Small intestine (tissue), 7 donors: ENCODE measurements around the gene MKNK1. TPM values are rescaled to one million over a fixed set of nuclear protein-coding genes. Genes with fewer than 3 reads are reported as not detected.

Source experiments
- DNase-seq, 2 donors: peaks; one replicate each; pipeline versions ENCODE4 v3.0.0 to v3.0.0-alpha.2; 2013
- FAIRE-seq: peaks from 2 replicates; lab custom pipeline; 2012; peaks lifted over from hg19 to GRCh38; lab: Jason Lieb, UNC
- H3K27ac ChIP-seq, 3 donors: one replicate each; pipeline ENCODE4 v1.5.1; 2013; ENCODE audit warnings: low read length in 2 of 3, mild to moderate bottlenecking in 2 of 3, control low read depth in 1 of 3, inconsistent platforms in 1 of 3, low read depth in 1 of 3, moderate library complexity in 1 of 3
- H3K27me3 ChIP-seq, 3 donors: one replicate each; pipeline ENCODE4 v1.6.1; 2013; ENCODE audit warnings: low read length in 3 of 3, inconsistent platforms in 1 of 3; ENCODE audit not compliant: control insufficient read depth in 3 of 3, insufficient read depth in 3 of 3
- H3K36me3 ChIP-seq, 3 donors: one replicate each; pipeline ENCODE4 v1.6.1; 2013; ENCODE audit warnings: low read length in 3 of 3, inconsistent platforms in 1 of 3, low read depth in 1 of 3, mild to moderate bottlenecking in 1 of 3, moderate library complexity in 1 of 3; ENCODE audit not compliant: control insufficient read depth in 3 of 3, insufficient read depth in 2 of 3
- H3K4me1 ChIP-seq, 3 donors: one replicate each; pipeline ENCODE4 v1.6.1; 2013; ENCODE audit warnings: low read length in 2 of 3, inconsistent platforms in 1 of 3, low read depth in 1 of 3, mild to moderate bottlenecking in 1 of 3, moderate library complexity in 1 of 3; ENCODE audit not compliant: control insufficient read depth in 3 of 3, insufficient read depth in 2 of 3
- H3K4me3 ChIP-seq, 3 donors: one replicate each; pipeline ENCODE4 v1.5.1; 2013; ENCODE audit warnings: low read length in 3 of 3, control low read depth in 1 of 3, inconsistent platforms in 1 of 3, low read depth in 1 of 3, mild to moderate bottlenecking in 1 of 3, moderate library complexity in 1 of 3
- H3K9me3 ChIP-seq, 2 donors: one replicate each; pipeline ENCODE4 v1.6.1; 2013; ENCODE audit warnings: low read depth in 1 of 2, low read length in 1 of 2; ENCODE audit not compliant: control insufficient read depth in 2 of 2, insufficient read depth in 1 of 2
- WGBS, 3 donors: extraction: QIAGEN DNeasy Blood & Tissue Kit; methylation state at CpG; one replicate each; pipeline ENCODE4 v1.1.7; 2013; 5-methylcytosine and 5-hydroxymethylcytosine counted together
- polyA plus RNA-seq, 4 donors: library from polyadenylated mRNA; stranded (reverse) in 3 of 4; unstranded in 1 of 4; fragments of 200-250 nt in 3 of 4; fragments of 120-200 nt in 1 of 4; gene quantifications; one replicate each; pipeline versions ENCODE4 v1.2.1 to v1.2.3, GENCODE V29; 2013
- donor health status: healthy with polysubstance abuse.
- donor health status: control.
- donor health status: control.
- donor health status: Bipolar disorder and iron deficiency.
- donor health status: healthy.

The MKNK1 gene
- polyA plus RNA-seq, 4 donors: 20.2 to 42.5 (median 33.5) TPM

DNA sequence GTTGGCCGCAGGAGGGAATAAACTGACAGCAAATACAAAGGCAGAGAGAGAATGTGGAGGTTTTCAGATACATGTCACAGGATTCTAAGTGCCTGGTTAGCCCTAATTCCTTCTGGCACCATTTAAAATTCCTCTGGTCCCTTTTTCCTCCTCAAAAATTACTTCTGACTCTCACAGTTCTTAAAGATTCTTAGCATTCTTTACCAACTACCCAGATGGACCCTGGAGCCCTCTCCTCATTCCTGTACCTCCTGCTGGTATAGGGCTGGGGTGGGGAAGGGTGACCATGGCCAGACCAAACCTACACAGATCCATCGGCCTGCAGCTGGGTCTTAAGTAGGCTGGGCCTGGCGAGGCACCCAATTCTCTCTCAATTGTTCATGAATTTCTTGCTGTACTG, 7.2 kb downstream of the MKNK1 start:
- Histone ChIP-seq H3K4me3 (no peak overlapping the region), H3K27me3 (no peaks in the 10 kb centered on the region), H3K27ac (no peak overlapping the region), H3K36me3 (peaks cover 4 to 20% (median 4%) of the 10 kb centered on the region in 3 donors), H3K9me3 (no peaks in the 10 kb centered on the region), H3K4me1 (peaks cover 0 to 7% (median 0%) of the 10 kb centered on the region in 3 donors)
- DNase-seq (no peak), FAIRE-seq (no peak)
- 94 to 100% (median 96%) methylated on average over 3 of the region's 3 CpGs for WGBS, 3 donors

DNA sequence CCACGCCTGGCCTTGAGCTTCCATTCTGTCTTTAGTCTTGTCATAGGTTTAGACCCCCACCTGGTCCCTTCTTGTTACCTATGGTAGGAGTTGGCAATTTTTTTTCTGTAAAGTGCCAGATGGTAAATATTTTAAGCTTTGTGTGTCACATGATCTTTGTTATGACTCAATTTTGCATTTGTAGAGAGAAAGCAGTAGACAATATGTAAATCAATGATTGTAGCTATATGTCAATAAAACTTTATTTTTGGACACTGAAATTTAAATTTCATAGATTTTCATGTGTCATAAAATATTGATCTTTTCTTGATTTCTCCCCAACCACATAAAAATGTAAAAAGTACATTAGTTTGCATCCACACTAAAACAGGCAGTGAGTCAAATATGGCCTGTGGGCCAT, 8.0 kb downstream of the MKNK1 start:
- Histone ChIP-seq H3K4me3 (no peak overlapping the region), H3K4me1 (peaks cover 0 to 5% (median 0%) of the 10 kb centered on the region in 3 donors), H3K36me3 (peaks cover 4 to 27% (median 6%) of the 10 kb centered on the region in 3 donors), H3K27ac (no peak overlapping the region), H3K27me3 (no peaks in the 10 kb centered on the region), H3K9me3 (no peaks in the 10 kb centered on the region)
- DNase-seq: no peak
- no peak for FAIRE-seq
- 99 to 100% (median 100%) methylated on average over 1 of the region's 1 CpG for whole genome bisulfite sequencing, 3 donors

GRCh38 chr1:46595127-46595526, 8.9 kb downstream of the MKNK1 start:
- H3K4me1 ChIP-seq: peaks cover 0 to 5% (median 0%) of the 10 kb centered on the region in 3 donors
- DNase-seq (no peak), FAIRE-seq (no peak)
- no peaks in the 10 kb centered on the region for H3K27me3 ChIP-seq
- no peak overlapping the region for H3K27ac ChIP-seq
- H3K4me3 ChIP-seq: no peak overlapping the region
- 64 to 89% (median 70%) methylated on average over 3 of the region's 3 CpGs for WGBS, 3 donors
- H3K36me3 ChIP-seq: peaks cover 7 to 28% (median 14%) of the 10 kb centered on the region in 3 donors
- H3K9me3 ChIP-seq: no peaks in the 10 kb centered on the region

DNA sequence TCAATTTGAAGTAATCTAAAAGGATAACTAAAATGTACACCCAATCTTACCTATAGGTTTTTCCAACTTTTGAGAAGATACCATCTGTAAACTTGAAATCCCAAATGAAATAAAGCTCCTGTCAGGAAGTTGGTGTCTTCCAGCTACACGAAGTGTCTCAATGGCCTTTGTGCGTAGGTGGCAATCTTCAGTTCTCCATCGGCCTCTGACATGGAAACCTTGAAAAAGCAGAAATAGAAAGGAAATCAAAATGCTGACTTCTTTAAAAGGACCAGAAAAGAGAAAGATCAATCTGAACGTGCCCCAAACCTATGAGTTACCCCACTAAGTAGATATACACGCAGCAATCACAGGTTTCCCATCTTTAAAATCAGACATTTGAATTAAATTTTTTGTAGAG, 10.0 kb downstream of the MKNK1 start:
- FAIRE-seq (no peak), DNase-seq (no peak)
- Histone ChIP-seq H3K4me3 (no peak overlapping the region), H3K36me3 (peaks cover 7 to 32% (median 19%) of the 10 kb centered on the region in 3 donors), H3K27me3 (no peaks in the 10 kb centered on the region), H3K27ac (no peak overlapping the region), H3K4me1 (no peaks in the 10 kb centered on the region), H3K9me3 (no peaks in the 10 kb centered on the region)
- WGBS, 3 donors: 86 to 92% (median 92%) methylated on average over 5 of the region's 5 CpGs

- Histone ChIP-seq H3K27me3 (no peaks in the 10 kb centered on the region), H3K4me1 (no peaks in the 10 kb centered on the region), H3K27ac (no peak overlapping the region), H3K9me3 (no peaks in the 10 kb centered on the region), H3K36me3 (peaks cover 7 to 37% (median 22%) of the 10 kb centered on the region in 3 donors), H3K4me3 (no peak overlapping the region)
- no peak for FAIRE-seq
- DNase-seq: no peak
- 82 to 95% (median 87%) methylated on average over 4 of the region's 4 CpGs for WGBS, 3 donors
Observed at GRCh38 chr1:46592823-46593222, 11.2 kb downstream of the MKNK1 start.

- no peaks in the 10 kb centered on the region for H3K4me1 ChIP-seq
- H3K27ac ChIP-seq: no peak overlapping the region
- DNase-seq (no peak), FAIRE-seq (no peak)
- peaks cover 7 to 50% (median 25%) of the 10 kb centered on the region in 3 donors for H3K36me3 ChIP-seq
- H3K4me3 ChIP-seq: no peak overlapping the region
- no peaks in the 10 kb centered on the region for H3K9me3 ChIP-seq
- 90 to 97% (median 94%) methylated on average over 3 of the region's 3 CpGs for WGBS, 3 donors
- H3K27me3 ChIP-seq: no peaks in the 10 kb centered on the region
Observed at GRCh38 chr1:46589529-46589928, 14.5 kb downstream of the MKNK1 start.

- no peak overlapping the region for H3K4me3 ChIP-seq
- H3K27me3 ChIP-seq: no peaks in the 10 kb centered on the region
- peaks cover 5 to 46% (median 24%) of the 10 kb centered on the region in 3 donors for H3K36me3 ChIP-seq
- WGBS, 3 donors: 84 to 91% (median 87%) methylated on average over 7 of the region's 7 CpGs
- H3K9me3 ChIP-seq: no peaks in the 10 kb centered on the region
- H3K4me1 ChIP-seq: no peaks in the 10 kb centered on the region
- no peak overlapping the region for H3K27ac ChIP-seq
- DNase-seq (no peak), FAIRE-seq (no peak)
Observed at GRCh38 chr1:46587069-46587468, 17.0 kb downstream of the MKNK1 start.

GRCh38 chr1:46585312-46585938, 18.6 kb downstream of the MKNK1 start:
- FAIRE-seq (no peak), DNase-seq (no peak)
- no peak overlapping the region for H3K4me3 ChIP-seq
- WGBS, 3 donors: 85 to 92% (median 90%) methylated on average over 12 of the region's 12 CpGs
- H3K27ac ChIP-seq: no peak overlapping the region
- H3K4me1 ChIP-seq: no peaks in the 10 kb centered on the region
- H3K9me3 ChIP-seq: no peaks in the 10 kb centered on the region
- H3K27me3 ChIP-seq: no peaks in the 10 kb centered on the region
- H3K36me3 ChIP-seq: peaks cover 2 to 40% (median 17%) of the 10 kb centered on the region in 3 donors

DNA sequence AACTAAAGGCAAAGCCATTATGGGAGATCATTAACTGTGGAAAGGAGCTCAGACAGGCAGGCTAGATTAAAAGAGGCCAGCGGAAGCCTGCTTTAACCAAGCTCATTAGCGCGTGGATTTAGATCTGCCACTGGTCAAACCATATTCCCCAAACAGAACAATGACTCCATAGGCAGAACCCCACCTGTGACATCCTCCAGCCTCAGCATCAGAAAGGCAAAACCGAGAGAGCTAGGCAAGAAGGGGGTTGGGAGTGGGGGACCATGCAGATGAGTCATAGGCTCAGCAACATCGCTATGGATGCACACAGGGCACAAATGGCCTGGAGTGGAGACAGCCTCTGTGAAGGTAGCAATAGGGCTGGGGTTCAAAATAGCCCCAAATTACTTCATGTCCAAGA, 20.6 kb downstream of the MKNK1 start:
- H3K36me3 ChIP-seq: peaks cover 2 to 42% (median 6%) of the 10 kb centered on the region in 3 donors
- no peak for DNase-seq
- H3K27ac ChIP-seq: no peak overlapping the region
- 88 to 95% (median 91%) methylated on average over 5 of the region's 5 CpGs for WGBS, 3 donors
- no peaks in the 10 kb centered on the region for H3K4me1 ChIP-seq
- no peak for FAIRE-seq
- no peaks in the 10 kb centered on the region for H3K27me3 ChIP-seq
- H3K9me3 ChIP-seq: no peaks in the 10 kb centered on the region
- H3K4me3 ChIP-seq: no peak overlapping the region
